ENCODE data around the gene STING1. TPM values are rescaled to one million over a fixed set of nuclear protein-coding genes. Genes with fewer than 3 reads are reported as not detected.

Gene STING1
- total RNA-seq, 4 donors from 2014 or later, result 10.1 to 12.5 (median 10.9) TPM

- no peaks in the 10 kb centered on the region for H3K36me3 ChIP-seq
- in situ Hi-C loops (cut with MboI; ENCODE audit: low sequenced_read_pairs in 4 of 4) (no loop called here), intact Hi-C loops (cut with DNase I; ENCODE audit: low total_unique reads) (no loop called here)
- TF ChIP-seq POLR2A (IDR thresholded peaks at IDR 0.05) (no peak), CTCF (IDR thresholded peaks at IDR 0.05 in 4 of 5, conservative IDR thresholded peaks at IDR 0.05 in 1 of 5) (no peak)
- no peak for ATAC-seq
- H3K27me3 ChIP-seq, result no peaks in the 10 kb centered on the region
- H3K27ac ChIP-seq, result peak overlapping the region; percentile 56 to 71 (median 66)
- H3K9me3 ChIP-seq, result no peaks in the 10 kb centered on the region
- H3K4me3 ChIP-seq, result no peak overlapping the region
- no peaks in the 10 kb centered on the region for H3K4me1 ChIP-seq
- DNase-seq, result no peak
Observed at GRCh38 chr5:139460455-139460854, 22.1 kb downstream of the STING1 start.

GRCh38 chr5:139459451-139459934, 23.1 kb downstream of the STING1 start:
- Histone ChIP-seq H3K4me3 (no peak overlapping the region), H3K9me3 (no peaks in the 10 kb centered on the region), H3K4me1 (no peaks in the 10 kb centered on the region), H3K36me3 (no peaks in the 10 kb centered on the region), H3K27me3 (no peaks in the 10 kb centered on the region), H3K27ac (peak overlapping the region; percentile 56 to 71 (median 66))
- ATAC-seq, result no peak
- in situ Hi-C loops (cut with MboI; ENCODE audit: low sequenced_read_pairs in 4 of 4) (no loop called here), intact Hi-C loops (cut with DNase I; ENCODE audit: low total_unique reads) (no loop called here)
- TF ChIP-seq POLR2A (IDR thresholded peaks at IDR 0.05), result no peak
- TF ChIP-seq CTCF (IDR thresholded peaks at IDR 0.05 in 4 of 5, conservative IDR thresholded peaks at IDR 0.05 in 1 of 5), result no peak
- DNase-seq, result no peak

GRCh38 chr5:139458580-139459407, 23.8 kb downstream of the STING1 start:
- Histone ChIP-seq H3K27me3 (no peaks in the 10 kb centered on the region), H3K9me3 (no peaks in the 10 kb centered on the region), H3K4me3 (no peak overlapping the region), H3K27ac (peak overlapping the region; percentile 56 to 71 (median 66)), H3K36me3 (no peaks in the 10 kb centered on the region), H3K4me1 (no peaks in the 10 kb centered on the region)
- in situ Hi-C loops (cut with MboI; ENCODE audit: low sequenced_read_pairs in 4 of 4), result no loop called here
- no peak for DNase-seq
- intact Hi-C loops (cut with DNase I; ENCODE audit: low total_unique reads), result no loop called here
- TF ChIP-seq POLR2A (IDR thresholded peaks at IDR 0.05) (no peak), CTCF (IDR thresholded peaks at IDR 0.05 in 4 of 5, conservative IDR thresholded peaks at IDR 0.05 in 1 of 5) (no peak)
- ATAC-seq, result peak in 1 of 2 donors; percentile 41

GRCh38 chr5:139457653-139458306, 24.8 kb downstream of the STING1 start:
- H3K4me1 ChIP-seq, result no peaks in the 10 kb centered on the region
- TF ChIP-seq POLR2A (IDR thresholded peaks at IDR 0.05) (no peak), CTCF (IDR thresholded peaks at IDR 0.05 in 4 of 5, conservative IDR thresholded peaks at IDR 0.05 in 1 of 5) (no peak)
- H3K27ac ChIP-seq, result no peak overlapping the region
- H3K36me3 ChIP-seq, result no peaks in the 10 kb centered on the region
- no peak for DNase-seq
- H3K4me3 ChIP-seq, result no peak overlapping the region
- H3K27me3 ChIP-seq, result no peaks in the 10 kb centered on the region
- intact Hi-C loops (cut with DNase I; ENCODE audit: low total_unique reads), result no loop called here
- in situ Hi-C loops (cut with MboI; ENCODE audit: low sequenced_read_pairs in 4 of 4), result no loop called here
- ATAC-seq, result no peak
- no peaks in the 10 kb centered on the region for H3K9me3 ChIP-seq

Data from gastrocnemius medialis (tissue), 4 donors.